Stimulated activated CD4-positive, alpha-beta T cell treated with anti-CD3 and anti-CD28 coated beads, Interleukin-12 subunit alpha, Interleukin-12 subunit beta, amount 100 ng/mL, for 4 hours (primary cell): ENCODE measurements around the gene EGLN1.
"Not testable (repeated sequence)": the region's sequence is repeated elsewhere in the genome, so short reads cannot be mapped to it uniquely, and the experiment has no call there.

Experiments used
- DNase-seq: peaks from one replicate; pipeline ENCODE4 v3.0.0-alpha.2; 2020

EGLN1 gene

GRCh38 chr1:231357187-231357772, 64.8 kb downstream of the EGLN1 start:
- DNase-seq, result no peak

- no peak for DNase-seq
These were observed 66.9 kb downstream of the EGLN1 start for GRCh38 chr1:231355171-231355570.

- DNase-seq, result no peak
These were observed 67.6 kb downstream of the EGLN1 start for GRCh38 chr1:231354330-231355020.

GRCh38 chr1:231353086-231353485, 69.0 kb downstream of the EGLN1 start:
- DNase-seq, result no peak

GRCh38 chr1:231351816-231352215, 70.3 kb downstream of the EGLN1 start:
- DNase-seq, result no peak

GRCh38 chr1:231348856-231349255, 73.2 kb downstream of the EGLN1 start:
- not testable (repeated sequence) for DNase-seq

GRCh38 chr1:231348442-231348841, 73.6 kb downstream of the EGLN1 start:
- DNase-seq, result no peak

GRCh38 chr1:231347961-231348360, 74.1 kb downstream of the EGLN1 start:
- DNase-seq, result no peak

- no peak for DNase-seq
These were observed 81.6 kb downstream of the EGLN1 start for GRCh38 chr1:231340328-231341013.

GRCh38 chr1:231338270-231339128, 83.6 kb downstream of the EGLN1 start, which contains the start of gene SPRTN:
Gene SPRTN (plus strand): TSS chr1:231338293. CDS start chr1:231338384, 91 bp downstream.
- DNase-seq, result no peak

GRCh38 chr1:231337472-231338269, 84.4 kb downstream of the EGLN1 start, which contains the start of gene EXOC8:
Gene EXOC8 (minus strand): TSS chr1:231337852. CDS start chr1:231337745, 107 bp downstream.
- peak; percentile 95 for DNase-seq

GRCh38 chr1:231337043-231337471, 85.0 kb downstream of the EGLN1 start:
- DNase-seq, result no peak

GRCh38 chr1:231335663-231336602, 86.2 kb downstream of the EGLN1 start:
- DNase-seq, result no peak

GRCh38 chr1:231334952-231335351, 87.1 kb downstream of the EGLN1 start:
- no peak for DNase-seq

- no peak for DNase-seq
These were observed 87.9 kb downstream of the EGLN1 start for GRCh38 chr1:231334079-231334666.

- no peak for DNase-seq
These were observed 89.3 kb downstream of the EGLN1 start for GRCh38 chr1:231332761-231333160.

- DNase-seq, result no peak
These were observed 92.6 kb downstream of the EGLN1 start for GRCh38 chr1:231329483-231329882.

GRCh38 chr1:231327617-231328016, 94.5 kb downstream of the EGLN1 start:
- no peak for DNase-seq

- DNase-seq, result no peak
These were observed 95.8 kb downstream of the EGLN1 start for GRCh38 chr1:231326248-231326647.

- no peak for DNase-seq
These were observed 97.4 kb downstream of the EGLN1 start for GRCh38 chr1:231324660-231325059.
